Neural cell (in vitro differentiated cells): Measurements from ENCODE around the gene ZNF407. TPM values are rescaled to one million over a fixed set of nuclear protein-coding genes. Genes with fewer than 3 reads are reported as not detected.

Experiments
- H2AFZ ChIP-seq: fragments of 200-600, 300-800 bp; sonication (generic), shearing (Covaris generic); 2 replicates; pipeline ENCODE4 v1.6.0; 2014; ENCODE audit warnings: low read depth, mild to moderate bottlenecking, antibody characterized with exemption, low read length, moderate library complexity
- H3F3A ChIP-seq: fragments of 200-600 bp; shearing (Covaris generic); 2 replicates; pipeline ENCODE4 v1.6.1; 2016; ENCODE audit warnings: mild to moderate bottlenecking, moderate library complexity, mixed read lengths, antibody characterized with exemption, low read length; ENCODE audit not compliant: insufficient read depth, poor library complexity, severe bottlenecking
- H3K27ac ChIP-seq: fragments of 200-600, 300-800 bp; sonication (generic), shearing (Covaris generic); 2 replicates; pipeline ENCODE4 v1.5.1; 2014; ENCODE audit warnings: mild to moderate bottlenecking, low read length, moderate library complexity
- H3K27me3 ChIP-seq: fragments of 300-800, 200-600 bp; sonication (generic), shearing (Covaris generic); 2 replicates; pipeline ENCODE4 v1.6.0; 2014; ENCODE audit warnings: mild to moderate bottlenecking, low read depth, low read length, moderate library complexity; ENCODE audit not compliant: insufficient read depth
- H3K36me3 ChIP-seq: fragments of 300-800, 200-600 bp; sonication (generic), shearing (Covaris generic); 2 replicates; pipeline ENCODE4 v1.5.1; 2014; ENCODE audit warnings: mild to moderate bottlenecking, antibody characterized with exemption, low read length, moderate library complexity; ENCODE audit not compliant: insufficient read depth
- H3K4me2 ChIP-seq: fragments of 300-800, 200-600 bp; sonication (generic), shearing (Covaris generic); 2 replicates; pipeline ENCODE4 v1.6.0; 2014; ENCODE audit warnings: mild to moderate bottlenecking, low read length
- H3K4me3 ChIP-seq: fragments of 300-800, 200-600 bp; sonication (generic), shearing (Covaris generic); 2 replicates; pipeline ENCODE4 v1.5.1; 2014; ENCODE audit warnings: mild to moderate bottlenecking, low read length, moderate library complexity
- H3K79me2 ChIP-seq: fragments of 200-600 bp; shearing (Covaris generic); replicated peaks from 2 replicates; pipeline ENCODE4 v1.6.0; 2014; ENCODE audit warnings: mild to moderate bottlenecking, low read length, moderate library complexity; ENCODE audit not compliant: insufficient read depth
- H3K9ac ChIP-seq: fragments of 300-800, 200-600 bp; sonication (generic), shearing (Covaris generic); 2 replicates; pipeline ENCODE4 v1.6.1; 2016; ENCODE audit warnings: mild to moderate bottlenecking, low read length, mixed read lengths
- H3K9me2 ChIP-seq: fragments of 200-600 bp; shearing (Covaris generic); 2 replicates; pipeline ENCODE4 v1.6.1; 2016; ENCODE audit warnings: mild to moderate bottlenecking, low read length, mixed read lengths; ENCODE audit not compliant: insufficient read depth
- H3K9me3 ChIP-seq: fragments of 200-600, 300-800 bp; sonication (generic), shearing (Covaris generic); 2 replicates; pipeline ENCODE4 v1.6.1; 2016; ENCODE audit warnings: mild to moderate bottlenecking, mixed run types, low read length, moderate library complexity, mixed read lengths
- H4K20me1 ChIP-seq: fragments of 200-600 bp; shearing (Covaris generic); 2 replicates; pipeline ENCODE4 v1.6.1; 2016; ENCODE audit warnings: mild to moderate bottlenecking, mixed run types; ENCODE audit not compliant: insufficient read depth
- EP300 ChIP-seq: fragments of 450-650 bp; conservative IDR thresholded peaks from 2 replicates; pipeline ENCODE4 v1.6.1; 2014; ENCODE audit warnings: antibody characterized with exemption, mild to moderate bottlenecking, moderate library complexity; ENCODE audit not compliant: poor library complexity, severe bottlenecking
- EZH2 ChIP-seq: fragments of 200-600, 300-800 bp; shearing (Covaris generic), sonication (generic); IDR thresholded peaks from 2 replicates; pipeline ENCODE4 v1.6.1; 2014; ENCODE audit warnings: antibody characterized with exemption, low read length, borderline replicate concordance, mild to moderate bottlenecking; ENCODE audit not compliant: insufficient read depth, poor library complexity, severe bottlenecking
- MXI1 ChIP-seq: fragments of 450-650 bp; conservative IDR thresholded peaks from 2 replicates; pipeline ENCODE4 v1.6.1; 2014; ENCODE audit warnings: antibody characterized with exemption, mild to moderate bottlenecking; ENCODE audit not compliant: poor library complexity, severe bottlenecking
- RAD21 ChIP-seq: fragments of 450-650 bp; conservative IDR thresholded peaks from 2 replicates; pipeline ENCODE4 v1.6.1; 2014; ENCODE audit warnings: antibody characterized with exemption, mild to moderate bottlenecking, moderate library complexity
- SMC3 ChIP-seq: fragments of 450-650 bp; conservative IDR thresholded peaks from 2 replicates; pipeline ENCODE4 v1.6.1; 2014; ENCODE audit warnings: antibody characterized with exemption, mild to moderate bottlenecking, moderate library complexity; ENCODE audit not compliant: poor library complexity
- TAF1 ChIP-seq: IDR thresholded peaks from 2 replicates; pipeline ENCODE4 v1.6.1; 2012; ENCODE audit warnings: low read depth
- polyA plus RNA-seq: library from polyadenylated mRNA; depleted of rRNA; stranded (reverse); fragments of >200 nt; gene quantifications from 2 replicates; pipeline ENCODE4 v1.2.3, GENCODE V29; 2014
- TF ChIP-seq, protein P1 (sequence below): IDR thresholded peaks from 2 replicates; pipeline ENCODE4 v1.6.1; 2012; ENCODE audit warnings: borderline replicate concordance
- TF ChIP-seq, protein P2 (sequence below): fragments of 450-650 bp; IDR thresholded peaks from 2 replicates; pipeline ENCODE4 v1.5.1; 2014; ENCODE audit warnings: antibody characterized with exemption, mild to moderate bottlenecking, moderate library complexity; ENCODE audit not compliant: poor library complexity, severe bottlenecking

ZNF407 gene
- polyA plus RNA-seq, 1 donor from 2014 or later: 2.9 TPM

DNA sequence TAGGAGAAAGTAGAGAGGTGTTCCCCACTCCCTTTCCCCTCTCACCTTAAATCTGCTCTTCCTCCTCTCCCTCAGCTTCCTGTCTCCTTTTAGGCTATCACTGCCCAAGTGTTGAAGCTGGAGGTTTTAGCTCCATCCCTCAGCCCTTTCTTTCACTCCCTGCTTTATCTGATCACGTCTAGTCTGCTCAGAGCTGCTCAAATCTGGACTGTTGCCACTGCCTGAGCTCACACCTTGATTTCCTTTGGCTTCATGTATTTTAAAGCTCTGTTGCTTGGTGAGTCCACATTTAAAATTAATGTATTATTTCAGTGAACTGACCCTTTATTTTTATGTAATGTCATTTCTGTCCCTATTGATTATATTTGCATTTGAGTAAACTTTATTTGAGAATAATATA lies 374.7 kb downstream of the ZNF407 start:
- H4K20me1 ChIP-seq: no peaks in the 10 kb centered on the region
- no peaks in the 10 kb centered on the region for H3K9me2 ChIP-seq
- no peaks in the 10 kb centered on the region for H3K27me3 ChIP-seq
- no peak overlapping the region for H2AFZ ChIP-seq
- no peaks in the 10 kb centered on the region for H3K9me3 ChIP-seq
- no peaks in the 10 kb centered on the region for H3K79me2 ChIP-seq
- no peak overlapping the region for H3K9ac ChIP-seq
- H3K4me3 ChIP-seq: no peak overlapping the region
- H3F3A ChIP-seq: no peaks in the 10 kb centered on the region
- no peak overlapping the region for H3K4me2 ChIP-seq
- no peak overlapping the region for H3K27ac ChIP-seq
- no peak for TF ChIP-seq SMC3
- TF ChIP-seq, protein P1, sequence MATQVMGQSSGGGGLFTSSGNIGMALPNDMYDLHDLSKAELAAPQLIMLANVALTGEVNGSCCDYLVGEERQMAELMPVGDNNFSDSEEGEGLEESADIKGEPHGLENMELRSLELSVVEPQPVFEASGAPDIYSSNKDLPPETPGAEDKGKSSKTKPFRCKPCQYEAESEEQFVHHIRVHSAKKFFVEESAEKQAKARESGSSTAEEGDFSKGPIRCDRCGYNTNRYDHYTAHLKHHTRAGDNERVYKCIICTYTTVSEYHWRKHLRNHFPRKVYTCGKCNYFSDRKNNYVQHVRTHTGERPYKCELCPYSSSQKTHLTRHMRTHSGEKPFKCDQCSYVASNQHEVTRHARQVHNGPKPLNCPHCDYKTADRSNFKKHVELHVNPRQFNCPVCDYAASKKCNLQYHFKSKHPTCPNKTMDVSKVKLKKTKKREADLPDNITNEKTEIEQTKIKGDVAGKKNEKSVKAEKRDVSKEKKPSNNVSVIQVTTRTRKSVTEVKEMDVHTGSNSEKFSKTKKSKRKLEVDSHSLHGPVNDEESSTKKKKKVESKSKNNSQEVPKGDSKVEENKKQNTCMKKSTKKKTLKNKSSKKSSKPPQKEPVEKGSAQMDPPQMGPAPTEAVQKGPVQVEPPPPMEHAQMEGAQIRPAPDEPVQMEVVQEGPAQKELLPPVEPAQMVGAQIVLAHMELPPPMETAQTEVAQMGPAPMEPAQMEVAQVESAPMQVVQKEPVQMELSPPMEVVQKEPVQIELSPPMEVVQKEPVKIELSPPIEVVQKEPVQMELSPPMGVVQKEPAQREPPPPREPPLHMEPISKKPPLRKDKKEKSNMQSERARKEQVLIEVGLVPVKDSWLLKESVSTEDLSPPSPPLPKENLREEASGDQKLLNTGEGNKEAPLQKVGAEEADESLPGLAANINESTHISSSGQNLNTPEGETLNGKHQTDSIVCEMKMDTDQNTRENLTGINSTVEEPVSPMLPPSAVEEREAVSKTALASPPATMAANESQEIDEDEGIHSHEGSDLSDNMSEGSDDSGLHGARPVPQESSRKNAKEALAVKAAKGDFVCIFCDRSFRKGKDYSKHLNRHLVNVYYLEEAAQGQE: no peak
- TF ChIP-seq EP300: no peak
- TF ChIP-seq TAF1: no peak
- H3K36me3 ChIP-seq: no peaks in the 10 kb centered on the region

DNA sequence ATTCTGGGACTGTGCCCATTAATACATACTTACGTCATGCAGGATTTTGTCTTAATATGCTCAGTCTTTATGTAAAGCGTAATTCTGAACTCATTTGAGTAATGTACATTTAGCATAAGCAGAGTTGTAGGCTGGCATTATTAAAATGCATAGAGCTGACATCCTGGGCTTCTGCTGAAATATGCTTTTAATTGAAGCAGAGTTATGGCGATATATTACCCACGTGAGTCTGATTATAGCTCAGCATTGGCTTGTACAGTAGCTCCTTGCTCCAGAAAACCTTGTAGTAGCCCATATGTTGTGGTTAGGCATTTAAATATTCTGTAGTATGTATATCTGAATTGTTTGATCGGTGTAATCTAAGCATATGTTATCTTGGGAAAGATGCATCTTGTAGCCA lies 377.3 kb downstream of the ZNF407 start:
- no peak overlapping the region for H2AFZ ChIP-seq
- H3K27ac ChIP-seq: no peak overlapping the region
- H3K4me2 ChIP-seq: no peak overlapping the region
- H3K36me3 ChIP-seq: no peaks in the 10 kb centered on the region
- H3K9ac ChIP-seq: no peak overlapping the region
- no peak overlapping the region for H3K4me3 ChIP-seq
- no peaks in the 10 kb centered on the region for H3K9me3 ChIP-seq
- no peak for TF ChIP-seq EZH2
- TF ChIP-seq RAD21: no peak
- TF ChIP-seq SMC3: no peak
- TF ChIP-seq EP300: no peak
- TF ChIP-seq, protein P1: no peak
- TF ChIP-seq TAF1: no peak
- no peak for TF ChIP-seq MXI1
- TF ChIP-seq, protein P2, sequence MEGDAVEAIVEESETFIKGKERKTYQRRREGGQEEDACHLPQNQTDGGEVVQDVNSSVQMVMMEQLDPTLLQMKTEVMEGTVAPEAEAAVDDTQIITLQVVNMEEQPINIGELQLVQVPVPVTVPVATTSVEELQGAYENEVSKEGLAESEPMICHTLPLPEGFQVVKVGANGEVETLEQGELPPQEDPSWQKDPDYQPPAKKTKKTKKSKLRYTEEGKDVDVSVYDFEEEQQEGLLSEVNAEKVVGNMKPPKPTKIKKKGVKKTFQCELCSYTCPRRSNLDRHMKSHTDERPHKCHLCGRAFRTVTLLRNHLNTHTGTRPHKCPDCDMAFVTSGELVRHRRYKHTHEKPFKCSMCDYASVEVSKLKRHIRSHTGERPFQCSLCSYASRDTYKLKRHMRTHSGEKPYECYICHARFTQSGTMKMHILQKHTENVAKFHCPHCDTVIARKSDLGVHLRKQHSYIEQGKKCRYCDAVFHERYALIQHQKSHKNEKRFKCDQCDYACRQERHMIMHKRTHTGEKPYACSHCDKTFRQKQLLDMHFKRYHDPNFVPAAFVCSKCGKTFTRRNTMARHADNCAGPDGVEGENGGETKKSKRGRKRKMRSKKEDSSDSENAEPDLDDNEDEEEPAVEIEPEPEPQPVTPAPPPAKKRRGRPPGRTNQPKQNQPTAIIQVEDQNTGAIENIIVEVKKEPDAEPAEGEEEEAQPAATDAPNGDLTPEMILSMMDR: no peak
- H3K27me3 ChIP-seq: no peaks in the 10 kb centered on the region
- H4K20me1 ChIP-seq: no peaks in the 10 kb centered on the region
- H3K79me2 ChIP-seq: no peaks in the 10 kb centered on the region
- no peaks in the 10 kb centered on the region for H3K9me2 ChIP-seq
- no peaks in the 10 kb centered on the region for H3F3A ChIP-seq
